HG02938 (cell line): Measurements from ENCODE around the gene GNA15.
"Not testable (repeated sequence)": the region's sequence is repeated elsewhere in the genome, so short reads cannot be mapped to it uniquely, and the experiment has no call there.

Source experiments
- ATAC-seq: cut with Tn5 transposase; IDR thresholded peaks from one replicate; pipeline ENCODE4 v1.9.1; 2021; ENCODE audit warnings: mild to moderate bottlenecking, moderate library complexity; ENCODE audit not compliant: unreplicated experiment

GNA15 gene

GRCh38 chr19:3189702-3190469 is 54.1 kb downstream of the GNA15 start:
- ATAC-seq, result no peak

- ATAC-seq, result no peak
These were observed 54.6 kb downstream of the GNA15 start for GRCh38 chr19:3190470-3190770.

GRCh38 chr19:3190921-3191805 is 55.3 kb downstream of the GNA15 start:
- no peak for ATAC-seq

- not testable (repeated sequence) for ATAC-seq
These were observed 55.9 kb downstream of the GNA15 start for GRCh38 chr19:3191806-3192104.

GRCh38 chr19:3192228-3192635 is 56.4 kb downstream of the GNA15 start:
- ATAC-seq, result no peak

- ATAC-seq, result no peak
These were observed 56.9 kb downstream of the GNA15 start for GRCh38 chr19:3192684-3193083.

- no peak for ATAC-seq
These were observed 57.6 kb downstream of the GNA15 start for GRCh38 chr19:3193256-3194105.

GRCh38 chr19:3194106-3195087 is 58.6 kb downstream of the GNA15 start:
- ATAC-seq, result no peak

GRCh38 chr19:3196064-3196932 is 60.5 kb downstream of the GNA15 start:
- no peak for ATAC-seq

GRCh38 chr19:3196933-3197205 is 61.0 kb downstream of the GNA15 start:
- no peak for ATAC-seq

GRCh38 chr19:3198901-3199700 is 63.3 kb downstream of the GNA15 start:
- ATAC-seq, result no peak

- ATAC-seq, result no peak
These were observed 65.4 kb downstream of the GNA15 start for GRCh38 chr19:3201072-3201700.

GRCh38 chr19:3201911-3202310 is 66.1 kb downstream of the GNA15 start:
- no peak for ATAC-seq

- ATAC-seq, result no peak
These were observed 66.5 kb downstream of the GNA15 start for GRCh38 chr19:3202346-3202745.

- not testable (repeated sequence) for ATAC-seq
These were observed 67.1 kb downstream of the GNA15 start for GRCh38 chr19:3202895-3203294.

- ATAC-seq, result no peak
These were observed 68.2 kb downstream of the GNA15 start for GRCh38 chr19:3203805-3204645.

- no peak for ATAC-seq
These were observed 68.9 kb downstream of the GNA15 start for GRCh38 chr19:3204646-3205275.
